GM23248 (cell line): ENCODE measurements around the gene INSM1. TPM values are rescaled to one million over a fixed set of nuclear protein-coding genes. Genes with fewer than 3 reads are reported as not detected.

Source experiments
- DNase-seq: peaks from one replicate; pipeline ENCODE4 v3.0.0-alpha.2; 2015
- H2AFZ ChIP-seq: fragments of 200-600 bp; sonication (generic); 2 replicates; pipeline ENCODE4 v1.6.1; 2016; ENCODE audit warnings: antibody characterized with exemption
- H3F3A ChIP-seq: fragments of 200-600 bp; sonication (generic); 2 replicates; pipeline ENCODE4 v1.6.1; 2016; ENCODE audit warnings: mild to moderate bottlenecking, antibody characterized with exemption, mixed run types; ENCODE audit not compliant: insufficient read depth
- H3K27ac ChIP-seq: fragments of 200-600 bp; sonication (generic); 2 replicates; pipeline ENCODE4 v1.5.1; 2016; ENCODE audit warnings: mild to moderate bottlenecking
- H3K27me3 ChIP-seq: fragments of 200-600 bp; sonication (generic); replicated peaks from 2 replicates; pipeline ENCODE4 v1.6.1; 2016; ENCODE audit warnings: mild to moderate bottlenecking; ENCODE audit not compliant: insufficient read depth
- H3K36me3 ChIP-seq: fragments of 200-600 bp; sonication (generic); 2 replicates; pipeline ENCODE4 v1.6.1; 2016; ENCODE audit warnings: low read depth, mild to moderate bottlenecking
- H3K4me1 ChIP-seq: fragments of 200-600 bp; sonication (generic); 2 replicates; pipeline ENCODE4 v1.6.1; 2016; ENCODE audit warnings: mild to moderate bottlenecking; ENCODE audit not compliant: insufficient read depth
- H3K4me2 ChIP-seq: fragments of 200-600 bp; sonication (generic); one replicate; pipeline ENCODE4 v1.6.1; 2016; ENCODE audit warnings: mild to moderate bottlenecking; ENCODE audit not compliant: unreplicated experiment
- H3K4me3 ChIP-seq: fragments of 200-600 bp; sonication (generic); 2 replicates; pipeline ENCODE4 v1.5.1; 2016; ENCODE audit warnings: mild to moderate bottlenecking
- H3K79me2 ChIP-seq: fragments of 200-600 bp; sonication (generic); 2 replicates; pipeline ENCODE4 v1.6.1; 2016; ENCODE audit warnings: mild to moderate bottlenecking; ENCODE audit not compliant: insufficient read depth
- H3K9ac ChIP-seq: fragments of 200-600 bp; sonication (generic); 2 replicates; pipeline ENCODE4 v1.6.1; 2016; ENCODE audit warnings: mild to moderate bottlenecking
- H3K9me2 ChIP-seq: fragments of 200-600 bp; sonication (generic); 2 replicates; pipeline ENCODE4 v1.6.1; 2016; ENCODE audit warnings: mixed run types, mild to moderate bottlenecking, moderate library complexity; ENCODE audit not compliant: insufficient read depth
- H3K9me3 ChIP-seq: fragments of 200-600 bp; sonication (generic); one replicate; pipeline ENCODE4 v1.6.1; 2017; ENCODE audit warnings: low read depth
- H4K20me1 ChIP-seq: fragments of 200-600 bp; sonication (generic); 2 replicates; pipeline ENCODE4 v1.6.0; 2016; ENCODE audit not compliant: insufficient read depth
- EZH2 ChIP-seq: fragments of 200-600 bp; sonication (generic); IDR thresholded peaks from 2 replicates; pipeline ENCODE4 v1.6.1; 2018; ENCODE audit warnings: antibody characterized with exemption, mild to moderate bottlenecking; ENCODE audit not compliant: insufficient read depth, poor library complexity, severe bottlenecking
- EZH2phosphoT487 ChIP-seq: fragments of 200-600 bp; sonication (generic); IDR thresholded peaks from 2 replicates; pipeline ENCODE4 v1.6.1; 2018; ENCODE audit warnings: antibody characterized with exemption, moderate library complexity, mild to moderate bottlenecking, low read depth; ENCODE audit not compliant: insufficient read depth
- WGBS, 2 experiments: methylation state at CpG; one replicate each; pipeline ENCODE4 v1.1.6; 2015 to 2017; ENCODE audit warnings: low lambda C conversion rate in 2 of 2, low coverage in 1 of 2; ENCODE audit errors: missing lambda C conversion rate in 2 of 2; 5-methylcytosine and 5-hydroxymethylcytosine counted together
- in situ Hi-C: fragments of 300-500 bp; cut with MboI; formaldehyde crosslinking; loops from 2 replicates; pipeline ENCODE4 v1.15.0; 2020
- polyA plus RNA-seq: library from polyadenylated mRNA; unstranded; fragments of >200 nt; fragmentation: Nextera tagmentation; extraction: Ambion mirVana; gene quantifications from 2 replicates; pipeline ENCODE4 v1.2.1, GENCODE V29; 2016
- total RNA-seq: library from RNA; depleted of rRNA; stranded (reverse); fragments of >200 nt; shearing (Covaris generic); gene quantifications from 2 replicates; pipeline ENCODE4 v1.2.3, GENCODE V29; 2014

INSM1 gene
- total and polyA plus RNA-seq, 2 experiments from 2014 or later: not detected

- no peaks in the 10 kb centered on the region for H4K20me1 ChIP-seq
- peaks cover 54% of the 10 kb centered on the region for H3K27me3 ChIP-seq
- 93 to 96% methylated on average over 10 of the region's 10 CpGs for WGBS, 2 experiments
- no peaks in the 10 kb centered on the region for H3K9me2 ChIP-seq
- H3K36me3 ChIP-seq: no peaks in the 10 kb centered on the region
- H3K4me1 ChIP-seq: peaks cover 4% of the 10 kb centered on the region; the same call in 1 of the 2 replicates
- H3F3A ChIP-seq: no peaks in the 10 kb centered on the region
- no peak overlapping the region for H3K9ac ChIP-seq
- no peaks in the 10 kb centered on the region for H3K9me3 ChIP-seq
- TF ChIP-seq EZH2: no peak
- no peak for TF ChIP-seq EZH2phosphoT487
- H2AFZ ChIP-seq: no peak overlapping the region
- H3K79me2 ChIP-seq: no peaks in the 10 kb centered on the region
- in situ Hi-C loops: no loop called here
- no peak overlapping the region for H3K4me3 ChIP-seq
- no peak overlapping the region for H3K4me2 ChIP-seq
- no peak overlapping the region for H3K27ac ChIP-seq
- DNase-seq: no peak
Measured at GRCh38 chr20:20370094-20370575, 2.2 kb downstream of the INSM1 start.

GRCh38 chr20:20371083-20371482, 3.2 kb downstream of the INSM1 start:
- TF ChIP-seq EZH2: no peak
- TF ChIP-seq EZH2phosphoT487: no peak
- H2AFZ ChIP-seq: no peak overlapping the region
- H3K4me3 ChIP-seq: no peak overlapping the region
- H3K4me2 ChIP-seq: no peak overlapping the region
- no peak overlapping the region for H3K9ac ChIP-seq
- H3F3A ChIP-seq: no peaks in the 10 kb centered on the region
- H3K9me2 ChIP-seq: no peaks in the 10 kb centered on the region
- no peaks in the 10 kb centered on the region for H3K9me3 ChIP-seq
- in situ Hi-C loops: no loop called here
- H3K4me1 ChIP-seq: peaks cover 4% of the 10 kb centered on the region; the same call in 1 of the 2 replicates
- no peak for DNase-seq
- no peaks in the 10 kb centered on the region for H3K36me3 ChIP-seq
- no peaks in the 10 kb centered on the region for H4K20me1 ChIP-seq
- H3K27ac ChIP-seq: no peak overlapping the region
- no peaks in the 10 kb centered on the region for H3K79me2 ChIP-seq
- WGBS, 2 experiments: 88 to 90% methylated on average over 7 of the region's 7 CpGs
- peaks cover 45% of the 10 kb centered on the region for H3K27me3 ChIP-seq

DNA sequence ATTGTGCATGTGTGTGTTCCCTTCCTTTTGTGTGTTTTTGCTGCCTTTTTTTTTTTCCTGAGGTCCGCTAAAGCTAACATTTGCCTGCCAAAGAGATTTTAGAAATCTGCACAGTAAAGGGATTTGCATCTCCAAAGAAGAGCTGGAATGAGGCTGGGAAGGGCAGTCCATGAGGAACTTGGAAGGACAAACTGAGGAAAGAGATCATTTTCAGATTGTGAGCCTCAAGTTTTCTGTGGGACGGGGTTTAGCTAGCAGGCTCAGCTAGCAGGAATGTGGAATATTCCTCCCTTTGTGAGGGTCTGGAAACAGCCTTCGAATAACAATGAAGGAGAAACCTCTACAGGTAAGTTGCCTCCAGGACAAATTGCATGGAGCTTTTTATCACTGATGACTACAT, 3.8 kb downstream of the INSM1 start:
- H3K36me3 ChIP-seq: no peaks in the 10 kb centered on the region
- 93 to 95% methylated on average over 3 of the region's 3 CpGs for WGBS, 2 experiments
- no peaks in the 10 kb centered on the region for H4K20me1 ChIP-seq
- H3K27me3 ChIP-seq: peaks cover 41% of the 10 kb centered on the region
- DNase-seq: no peak
- H3K79me2 ChIP-seq: no peaks in the 10 kb centered on the region
- H3K9me2 ChIP-seq: no peaks in the 10 kb centered on the region
- in situ Hi-C loops: no loop called here
- no peak overlapping the region for H3K27ac ChIP-seq
- no peak overlapping the region for H3K9ac ChIP-seq
- no peaks in the 10 kb centered on the region for H3K9me3 ChIP-seq
- H3F3A ChIP-seq: no peaks in the 10 kb centered on the region
- TF ChIP-seq EZH2: no peak
- TF ChIP-seq EZH2phosphoT487: no peak
- H3K4me3 ChIP-seq: no peak overlapping the region
- H2AFZ ChIP-seq: no peak overlapping the region
- H3K4me2 ChIP-seq: no peak overlapping the region
- H3K4me1 ChIP-seq: peaks cover 4% of the 10 kb centered on the region; the same call in 1 of the 2 replicates

DNA sequence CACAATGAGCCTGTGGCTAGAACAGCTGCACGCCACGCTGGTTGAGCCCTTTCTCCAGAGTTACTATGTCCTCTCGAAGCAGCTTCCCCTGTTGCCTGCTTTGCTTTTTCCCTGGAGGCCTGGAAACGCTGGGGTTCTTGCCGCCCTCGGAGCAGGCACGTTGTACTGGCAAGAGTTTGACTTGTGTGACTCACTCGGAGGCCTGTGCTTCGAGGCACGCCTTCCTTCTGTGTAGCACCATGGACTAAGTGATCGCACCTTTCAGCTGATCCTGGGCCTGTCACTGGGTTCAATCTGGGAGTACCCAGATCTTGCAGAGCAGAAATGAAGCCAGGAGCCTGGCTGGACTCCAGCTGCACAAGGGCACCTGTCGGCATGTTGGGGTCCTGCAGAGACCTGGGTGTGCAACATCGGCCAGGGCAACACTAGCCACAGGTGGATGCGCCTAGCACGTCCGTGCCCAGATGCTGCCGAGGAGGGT, 5.2 kb downstream of the INSM1 start:
- Histone ChIP-seq H3K4me1 (peaks cover 4% of the 10 kb centered on the region; the same call in 1 of the 2 replicates), H2AFZ (no peak overlapping the region), H3F3A (no peaks in the 10 kb centered on the region), H3K27me3 (peaks cover 31% of the 10 kb centered on the region), H3K9me3 (no peaks in the 10 kb centered on the region), H3K4me2 (no peak overlapping the region), H3K79me2 (no peaks in the 10 kb centered on the region), H3K4me3 (no peak overlapping the region), H3K27ac (no peak overlapping the region), H3K9ac (no peak overlapping the region), H3K9me2 (no peaks in the 10 kb centered on the region), H3K36me3 (no peaks in the 10 kb centered on the region), H4K20me1 (no peaks in the 10 kb centered on the region)
- peak; percentile 77 for DNase-seq
- in situ Hi-C loops: no loop called here
- TF ChIP-seq EZH2phosphoT487: no peak
- TF ChIP-seq EZH2: no peak
- 35 to 39% methylated on average over 17 of the region's 17 CpGs for WGBS, 2 experiments

DNA sequence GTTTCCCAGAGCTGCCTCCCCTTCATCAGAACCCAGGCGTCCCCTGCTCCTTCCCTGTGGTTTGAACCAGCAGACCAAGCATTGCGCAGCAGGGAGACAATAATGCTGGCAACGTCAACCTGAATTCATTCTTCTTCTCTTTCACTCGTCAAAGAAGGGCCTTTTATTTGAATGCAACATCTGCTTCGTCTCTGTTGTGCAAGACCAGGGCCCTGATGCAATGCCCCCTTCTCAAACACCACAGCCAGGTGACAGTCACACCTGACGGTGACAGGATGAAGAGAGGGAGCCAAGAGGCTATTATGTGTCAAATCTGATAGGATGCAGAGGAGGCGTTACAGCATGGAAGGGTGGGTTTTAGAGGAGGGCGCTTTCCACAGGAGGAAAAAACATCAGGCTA, 8.0 kb downstream of the INSM1 start:
- in situ Hi-C loops: no loop called here
- Histone ChIP-seq H3F3A (no peaks in the 10 kb centered on the region), H4K20me1 (no peaks in the 10 kb centered on the region), H2AFZ (no peak overlapping the region), H3K36me3 (no peaks in the 10 kb centered on the region), H3K79me2 (no peaks in the 10 kb centered on the region), H3K4me3 (no peak overlapping the region), H3K27ac (no peak overlapping the region), H3K9me2 (no peaks in the 10 kb centered on the region), H3K4me1 (peaks cover 4% of the 10 kb centered on the region; the same call in 1 of the 2 replicates), H3K9me3 (no peaks in the 10 kb centered on the region), H3K9ac (no peak overlapping the region), H3K27me3 (peaks cover 14% of the 10 kb centered on the region), H3K4me2 (no peak overlapping the region)
- no peak for DNase-seq
- WGBS, 2 experiments: 39% methylated on average over 8 of the region's 8 CpGs
- TF ChIP-seq EZH2: no peak
- TF ChIP-seq EZH2phosphoT487: no peak
